HG02678 (cell line): Measurements from ENCODE around the gene FGF14.

ENCODE experiments used
- ATAC-seq: cut with Tn5 transposase; IDR thresholded peaks from one replicate; pipeline ENCODE4 v1.9.1; 2021; ENCODE audit warnings: mild to moderate bottlenecking, moderate library complexity; ENCODE audit not compliant: unreplicated experiment

The FGF14 gene

GRCh38 chr13:101944521-101944920 is 457.3 kb downstream of the FGF14 start:
- ATAC-seq = no peak

DNA sequence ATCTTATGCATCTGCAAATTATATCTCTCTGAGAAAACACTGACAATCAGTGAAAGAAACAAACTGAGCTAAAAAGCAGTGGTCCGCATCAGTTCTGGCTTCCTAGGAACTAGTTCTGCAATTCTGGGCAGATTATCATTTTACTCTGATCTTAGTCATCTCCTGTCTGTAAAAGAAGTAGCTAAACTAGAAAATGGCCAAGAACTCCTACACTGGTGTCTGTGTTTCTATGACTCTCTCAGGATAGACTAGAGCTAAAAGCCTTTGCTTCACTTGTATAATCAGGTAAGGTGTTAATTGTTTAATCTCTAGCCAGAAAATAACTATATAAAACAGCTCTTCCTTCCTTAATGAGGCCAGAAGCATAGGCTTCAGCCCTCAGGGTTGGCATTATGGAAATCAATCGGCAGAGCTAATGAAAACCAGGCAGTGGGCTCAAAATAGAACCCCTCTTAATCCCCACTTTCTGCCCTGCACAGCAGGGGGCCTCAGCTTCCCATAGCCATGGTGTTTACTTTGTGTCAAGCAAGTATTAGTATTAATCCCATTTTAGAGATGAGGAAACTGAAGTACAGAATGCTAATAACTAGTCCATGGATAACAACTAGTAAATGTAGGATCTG is 459.2 kb downstream of the FGF14 start:
- no peak for ATAC-seq

- peak; percentile 53 for ATAC-seq
Observed at GRCh38 chr13:101942038-101942437, 459.8 kb downstream of the FGF14 start.

DNA sequence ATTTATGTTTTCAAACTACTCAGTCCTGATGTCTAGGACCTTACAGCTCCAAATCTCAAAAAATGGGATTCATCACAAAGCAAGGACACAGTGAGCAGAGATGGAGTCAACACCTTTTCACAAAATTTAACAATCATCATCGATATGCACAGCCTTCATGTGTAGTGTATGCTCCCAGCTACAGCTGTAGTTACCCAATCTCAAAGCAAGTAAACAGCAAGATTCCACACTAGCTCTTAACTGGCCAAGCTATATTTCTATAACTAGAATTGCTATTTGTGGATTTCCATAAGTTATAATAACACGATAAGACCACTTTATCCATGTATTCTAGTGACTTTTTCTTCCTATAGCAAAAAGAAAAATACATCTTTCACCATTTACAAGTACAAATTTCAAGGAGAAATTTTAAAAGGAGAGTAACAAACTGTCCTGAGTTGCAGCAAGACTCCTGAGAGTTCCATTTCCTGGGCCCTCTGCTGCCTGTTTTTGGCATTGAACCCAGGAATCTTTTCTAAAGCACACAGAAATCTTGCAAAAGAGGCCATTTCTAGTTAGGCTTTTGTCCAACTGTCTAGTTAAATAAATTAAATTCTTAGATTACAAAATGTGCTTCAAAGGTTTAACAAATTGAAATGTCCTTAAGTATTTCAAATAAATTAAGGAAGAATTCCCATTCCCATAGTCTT is 460.6 kb downstream of the FGF14 start:
- no peak for ATAC-seq

DNA sequence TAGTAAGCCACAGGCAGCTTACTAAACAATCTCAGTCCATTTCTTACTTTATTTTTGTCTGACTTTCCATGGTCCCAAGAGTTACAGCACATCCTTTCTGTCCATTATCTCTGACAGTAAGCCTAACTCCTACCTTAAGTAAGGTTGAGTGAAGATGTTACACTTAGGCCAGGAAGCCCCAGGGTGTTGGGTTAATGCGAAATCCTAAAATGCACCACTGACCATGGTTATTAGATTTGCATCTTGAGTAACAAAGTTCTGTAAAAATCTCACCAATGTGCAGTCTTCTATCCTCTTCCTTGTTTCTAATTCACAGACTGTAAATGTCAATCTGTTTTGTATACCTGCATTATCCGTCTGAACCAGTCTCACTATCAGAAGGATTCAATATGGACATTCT is 462.5 kb downstream of the FGF14 start:
- ATAC-seq = no peak

- no peak for ATAC-seq
Observed at GRCh38 chr13:101935828-101936227, 466.0 kb downstream of the FGF14 start.

- no peak for ATAC-seq
Observed at GRCh38 chr13:101931186-101931585, 470.7 kb downstream of the FGF14 start.

DNA sequence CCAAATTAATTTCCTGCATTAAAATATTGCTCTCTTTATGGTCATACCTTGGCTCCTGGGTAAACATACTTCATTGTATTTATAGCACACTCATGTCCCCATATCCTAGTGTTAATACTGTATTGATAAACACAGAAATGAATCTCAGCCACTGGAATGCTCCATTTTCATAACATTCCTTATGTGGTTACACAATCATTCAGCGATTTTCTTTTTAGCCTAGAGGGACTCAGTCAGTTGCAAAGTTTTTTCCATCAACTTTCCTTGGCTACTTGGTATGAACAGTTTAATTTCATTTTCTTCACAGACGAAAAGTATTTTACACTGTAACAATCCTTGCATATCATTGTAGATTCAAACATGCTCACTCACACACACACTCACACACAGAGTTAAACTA is 471.5 kb downstream of the FGF14 start:
- no peak for ATAC-seq

- no peak for ATAC-seq
Observed at GRCh38 chr13:101925731-101926130, 476.1 kb downstream of the FGF14 start.

DNA sequence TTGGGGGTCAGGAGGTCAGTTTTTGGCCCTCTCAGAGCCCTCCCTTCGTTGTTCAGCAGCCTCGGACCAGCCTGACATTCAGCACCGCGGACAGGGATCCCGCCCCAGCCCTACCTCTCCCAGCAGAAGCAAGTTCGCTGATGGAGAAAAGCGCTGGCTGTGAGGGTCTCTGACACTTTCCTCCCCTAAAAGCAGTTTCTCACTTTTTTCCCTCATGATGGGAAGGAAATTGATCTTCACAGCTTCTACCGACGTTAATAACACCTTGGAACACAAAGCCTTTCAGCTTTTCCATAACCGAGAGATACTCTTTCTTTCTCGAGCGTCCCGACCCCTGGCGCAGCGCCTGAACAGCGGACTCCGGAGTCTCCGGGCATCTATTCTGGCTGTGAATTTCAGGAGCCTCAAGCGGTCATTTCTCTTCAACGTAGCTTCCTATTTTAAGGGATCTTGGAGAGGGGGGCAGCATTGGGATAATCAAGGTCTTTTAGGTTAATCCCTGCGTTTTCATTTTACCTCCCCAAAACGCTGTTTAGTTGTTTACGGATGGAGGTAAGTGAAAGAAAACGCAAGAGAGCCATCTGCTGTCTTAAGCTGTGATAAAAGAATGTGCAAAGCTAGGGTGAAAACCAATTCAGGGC is 482.2 kb downstream of the FGF14 start:
- no peak for ATAC-seq

DNA sequence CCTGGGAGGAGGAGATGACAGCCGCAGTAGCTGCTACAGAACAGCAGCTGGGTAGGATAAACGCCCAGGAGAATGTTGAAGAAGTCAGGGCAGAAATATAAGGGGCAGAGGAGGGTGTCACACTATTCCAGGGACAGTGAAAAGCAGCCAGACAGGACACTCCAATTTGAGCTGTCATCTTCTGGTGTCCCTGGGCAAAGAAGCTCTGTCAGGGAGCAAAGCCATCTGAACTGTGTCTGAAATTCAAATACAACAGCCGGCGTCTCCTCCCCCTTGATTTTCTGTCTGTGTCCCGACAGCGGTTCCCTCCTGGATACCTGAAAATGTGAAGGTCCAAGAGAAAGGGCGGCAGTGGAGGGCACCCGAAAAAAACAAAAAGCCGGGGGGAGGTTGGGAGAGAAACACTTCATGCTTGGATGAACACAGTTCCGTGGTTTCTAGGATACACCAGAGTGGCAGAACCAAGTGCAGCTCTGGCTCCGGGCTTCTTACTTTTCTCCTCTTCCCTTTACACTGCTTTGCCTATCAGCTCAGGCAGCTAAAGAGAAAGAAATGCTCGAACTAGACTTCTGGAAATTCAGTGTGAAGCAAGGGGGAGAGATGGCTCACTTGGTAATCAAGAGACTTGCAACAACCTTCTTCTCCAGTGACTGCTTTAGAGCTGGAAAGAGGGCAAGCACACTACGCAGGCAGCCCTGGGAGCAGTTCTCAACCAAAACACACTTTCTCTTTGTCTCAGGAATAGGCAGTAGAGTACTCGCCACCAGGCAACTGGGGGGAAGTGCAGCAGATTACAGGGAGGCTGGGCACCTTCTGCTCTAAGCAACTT is 483.8 kb downstream of the FGF14 start:
- ATAC-seq = no peak

- no peak for ATAC-seq
Observed at GRCh38 chr13:101917475-101917810, 484.4 kb downstream of the FGF14 start.

GRCh38 chr13:101916775-101917474 is 484.9 kb downstream of the FGF14 start:
- no peak for ATAC-seq

GRCh38 chr13:101916108-101916774 is 485.6 kb downstream of the FGF14 start:
- no peak for ATAC-seq

DNA sequence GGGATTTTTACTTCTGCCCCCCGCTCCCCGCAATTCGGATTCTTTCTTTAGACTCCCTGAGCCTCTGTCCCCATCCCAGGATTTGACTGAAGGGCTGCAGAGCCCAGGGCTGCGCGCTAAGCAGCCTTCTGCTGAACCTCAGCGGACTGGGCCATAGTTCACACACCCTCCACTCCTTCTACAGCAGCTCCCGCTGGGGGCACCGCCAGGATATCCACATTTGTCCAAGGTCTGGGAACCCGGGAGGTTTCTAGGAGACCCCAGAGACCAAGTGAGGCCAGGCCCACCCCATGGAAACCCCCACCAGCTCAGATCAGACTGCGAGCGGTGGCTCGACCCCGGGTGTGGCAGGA is 486.1 kb downstream of the FGF14 start:
- ATAC-seq = no peak

GRCh38 chr13:101915331-101915730 is 486.5 kb downstream of the FGF14 start:
- no peak for ATAC-seq

- no peak for ATAC-seq
Observed at GRCh38 chr13:101911752-101912151, 490.1 kb downstream of the FGF14 start.

GRCh38 chr13:101903890-101904289 is 498.0 kb downstream of the FGF14 start:
- no peak for ATAC-seq

- no peak for ATAC-seq
Observed at GRCh38 chr13:101898676-101899075, 503.2 kb downstream of the FGF14 start.

- no peak for ATAC-seq
Observed at GRCh38 chr13:101896541-101896940, 505.3 kb downstream of the FGF14 start.

- no peak for ATAC-seq
Observed at GRCh38 chr13:101893021-101893420, 508.8 kb downstream of the FGF14 start.
